ENCODE data around the gene TSHZ2. TPM values are rescaled to one million over a fixed set of nuclear protein-coding genes. Genes with fewer than 3 reads are reported as not detected.

TSHZ2 gene
- polyA plus RNA-seq, 1 donor from 2014 or later = 4.6 TPM

DNA sequence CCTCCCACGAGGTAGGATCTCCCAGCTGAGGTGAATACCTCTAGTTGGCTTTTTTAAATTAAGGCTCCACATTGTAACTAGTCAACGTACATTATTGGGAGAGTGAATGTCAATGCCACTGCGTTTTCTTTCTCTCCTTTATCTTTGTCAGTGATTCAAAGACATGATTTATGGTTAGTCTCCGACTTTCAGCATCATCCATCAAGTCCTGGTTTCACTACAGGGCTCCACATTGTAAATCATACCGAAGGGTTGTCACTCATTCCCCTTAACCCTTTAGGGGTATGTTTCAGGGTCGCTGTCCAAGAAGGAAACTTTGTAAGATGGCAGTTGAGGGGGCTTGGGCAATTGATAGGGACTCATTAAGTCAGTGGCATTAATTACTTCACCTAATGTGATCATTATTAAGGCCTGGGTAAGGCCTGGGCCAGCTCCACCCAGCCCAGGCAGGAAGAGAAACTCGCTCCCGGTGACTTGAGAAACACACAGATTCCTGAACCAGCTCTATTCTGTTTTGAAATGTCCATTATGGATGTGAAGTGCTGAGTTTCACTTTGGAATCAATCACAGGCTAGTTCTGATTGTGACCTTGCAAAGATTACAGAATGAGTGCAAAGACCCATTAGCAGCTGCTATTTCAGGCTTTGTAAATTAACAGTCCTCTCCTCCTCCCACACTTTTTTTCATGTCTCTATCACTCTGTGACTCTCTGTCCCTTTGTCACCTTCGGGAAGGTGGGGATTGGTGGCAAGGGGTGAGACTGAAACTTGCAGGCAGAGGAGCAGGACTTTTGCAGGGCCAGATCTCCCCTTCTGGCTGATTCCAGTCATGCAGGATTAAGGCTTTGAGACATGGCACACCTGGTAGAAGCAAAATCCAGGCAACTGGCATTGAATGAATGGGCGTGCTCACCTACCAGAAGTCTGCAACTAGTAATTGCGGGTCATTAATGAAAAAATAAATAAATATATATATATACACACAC is 222.4 kb downstream of the TSHZ2 start:
- Histone ChIP-seq H3K27ac (ENCODE audit: low read length) (no peak overlapping the region), H3F3A (ENCODE audit: insufficient read depth, low read length, poor library complexity, severe bottlenecking) (no peaks in the 10 kb centered on the region), H3K9ac (ENCODE audit: low read length) (no peak overlapping the region), H3K4me2 (ENCODE audit: low read length) (no peak overlapping the region), H2AFZ (ENCODE audit: low read depth, low read length) (no peak overlapping the region), H4K20me1 (ENCODE audit: insufficient read depth) (no peaks in the 10 kb centered on the region), H3K9me3 (ENCODE audit: low read length) (no peaks in the 10 kb centered on the region), H3K9me2 (ENCODE audit: insufficient read depth, low read length) (no peaks in the 10 kb centered on the region), H3K4me3 (ENCODE audit: low read length) (no peak overlapping the region), H3K79me2 (replicated peaks; ENCODE audit: insufficient read depth, low read length) (no peaks in the 10 kb centered on the region), H3K36me3 (ENCODE audit: insufficient read depth, low read length) (no peaks in the 10 kb centered on the region), H3K27me3 (ENCODE audit: insufficient read depth, low read depth, low read length) (no peaks in the 10 kb centered on the region)
- TF ChIP-seq SMC3 (conservative IDR thresholded peaks at IDR 0.05; ENCODE audit: poor library complexity) = no peak
- no peak for TF ChIP-seq MXI1 (conservative IDR thresholded peaks at IDR 0.05; ENCODE audit: poor library complexity, severe bottlenecking)
- TF ChIP-seq, protein P1, sequence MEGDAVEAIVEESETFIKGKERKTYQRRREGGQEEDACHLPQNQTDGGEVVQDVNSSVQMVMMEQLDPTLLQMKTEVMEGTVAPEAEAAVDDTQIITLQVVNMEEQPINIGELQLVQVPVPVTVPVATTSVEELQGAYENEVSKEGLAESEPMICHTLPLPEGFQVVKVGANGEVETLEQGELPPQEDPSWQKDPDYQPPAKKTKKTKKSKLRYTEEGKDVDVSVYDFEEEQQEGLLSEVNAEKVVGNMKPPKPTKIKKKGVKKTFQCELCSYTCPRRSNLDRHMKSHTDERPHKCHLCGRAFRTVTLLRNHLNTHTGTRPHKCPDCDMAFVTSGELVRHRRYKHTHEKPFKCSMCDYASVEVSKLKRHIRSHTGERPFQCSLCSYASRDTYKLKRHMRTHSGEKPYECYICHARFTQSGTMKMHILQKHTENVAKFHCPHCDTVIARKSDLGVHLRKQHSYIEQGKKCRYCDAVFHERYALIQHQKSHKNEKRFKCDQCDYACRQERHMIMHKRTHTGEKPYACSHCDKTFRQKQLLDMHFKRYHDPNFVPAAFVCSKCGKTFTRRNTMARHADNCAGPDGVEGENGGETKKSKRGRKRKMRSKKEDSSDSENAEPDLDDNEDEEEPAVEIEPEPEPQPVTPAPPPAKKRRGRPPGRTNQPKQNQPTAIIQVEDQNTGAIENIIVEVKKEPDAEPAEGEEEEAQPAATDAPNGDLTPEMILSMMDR (IDR thresholded peaks at IDR 0.05; ENCODE audit: poor library complexity, severe bottlenecking) = no peak
- no peak for TF ChIP-seq POLR2AphosphoS5 (IDR thresholded peaks at IDR 0.05)
- no peak for TF ChIP-seq EP300 (conservative IDR thresholded peaks at IDR 0.05; ENCODE audit: poor library complexity, severe bottlenecking)
- TF ChIP-seq, protein P2, sequence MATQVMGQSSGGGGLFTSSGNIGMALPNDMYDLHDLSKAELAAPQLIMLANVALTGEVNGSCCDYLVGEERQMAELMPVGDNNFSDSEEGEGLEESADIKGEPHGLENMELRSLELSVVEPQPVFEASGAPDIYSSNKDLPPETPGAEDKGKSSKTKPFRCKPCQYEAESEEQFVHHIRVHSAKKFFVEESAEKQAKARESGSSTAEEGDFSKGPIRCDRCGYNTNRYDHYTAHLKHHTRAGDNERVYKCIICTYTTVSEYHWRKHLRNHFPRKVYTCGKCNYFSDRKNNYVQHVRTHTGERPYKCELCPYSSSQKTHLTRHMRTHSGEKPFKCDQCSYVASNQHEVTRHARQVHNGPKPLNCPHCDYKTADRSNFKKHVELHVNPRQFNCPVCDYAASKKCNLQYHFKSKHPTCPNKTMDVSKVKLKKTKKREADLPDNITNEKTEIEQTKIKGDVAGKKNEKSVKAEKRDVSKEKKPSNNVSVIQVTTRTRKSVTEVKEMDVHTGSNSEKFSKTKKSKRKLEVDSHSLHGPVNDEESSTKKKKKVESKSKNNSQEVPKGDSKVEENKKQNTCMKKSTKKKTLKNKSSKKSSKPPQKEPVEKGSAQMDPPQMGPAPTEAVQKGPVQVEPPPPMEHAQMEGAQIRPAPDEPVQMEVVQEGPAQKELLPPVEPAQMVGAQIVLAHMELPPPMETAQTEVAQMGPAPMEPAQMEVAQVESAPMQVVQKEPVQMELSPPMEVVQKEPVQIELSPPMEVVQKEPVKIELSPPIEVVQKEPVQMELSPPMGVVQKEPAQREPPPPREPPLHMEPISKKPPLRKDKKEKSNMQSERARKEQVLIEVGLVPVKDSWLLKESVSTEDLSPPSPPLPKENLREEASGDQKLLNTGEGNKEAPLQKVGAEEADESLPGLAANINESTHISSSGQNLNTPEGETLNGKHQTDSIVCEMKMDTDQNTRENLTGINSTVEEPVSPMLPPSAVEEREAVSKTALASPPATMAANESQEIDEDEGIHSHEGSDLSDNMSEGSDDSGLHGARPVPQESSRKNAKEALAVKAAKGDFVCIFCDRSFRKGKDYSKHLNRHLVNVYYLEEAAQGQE (IDR thresholded peaks at IDR 0.05; ENCODE audit: borderline replicate concordance) = no peak
- TF ChIP-seq TAF1 (IDR thresholded peaks at IDR 0.05; ENCODE audit: low read depth) = no peak
- TF ChIP-seq RAD21 (conservative IDR thresholded peaks at IDR 0.05) = no peak
- TF ChIP-seq EZH2 (IDR thresholded peaks at IDR 0.05; ENCODE audit: borderline replicate concordance, insufficient read depth, low read length, poor library complexity, severe bottlenecking) = no peak

DNA sequence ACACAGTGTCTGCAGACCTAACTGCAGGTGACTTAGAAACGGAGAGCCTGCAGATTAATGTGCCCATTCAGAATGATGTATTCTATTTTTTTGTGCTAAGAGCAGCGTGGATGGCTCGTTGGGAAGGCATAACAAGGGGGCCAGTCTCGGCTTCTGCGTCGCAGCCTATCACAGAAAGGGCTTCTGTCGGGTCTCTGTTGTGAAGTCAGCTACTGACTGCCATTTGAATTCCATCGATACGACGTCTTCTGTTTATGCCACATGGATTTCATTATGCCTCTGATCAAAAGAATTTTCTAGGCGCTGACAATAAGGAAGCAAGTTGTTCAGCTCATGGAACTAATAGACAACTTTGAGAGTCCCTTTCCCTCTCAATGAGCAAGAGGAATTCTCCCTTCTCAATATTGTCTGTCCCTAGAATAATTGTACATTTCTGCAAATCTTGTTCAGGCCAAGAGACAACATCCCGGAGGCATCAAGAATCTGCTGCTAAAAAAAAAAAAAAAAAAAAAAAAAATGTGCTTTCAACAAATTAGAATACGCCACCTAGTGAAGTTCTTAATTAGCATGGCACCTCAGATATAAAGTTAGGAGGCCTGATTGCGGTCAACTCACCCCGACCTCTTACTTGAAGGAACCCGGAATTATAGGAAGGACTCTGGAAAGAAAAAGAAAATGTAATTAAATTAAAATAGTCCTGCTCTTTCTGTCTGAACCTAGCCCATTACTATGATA is 223.9 kb downstream of the TSHZ2 start:
- Histone ChIP-seq H3F3A (ENCODE audit: insufficient read depth, low read length, poor library complexity, severe bottlenecking) (no peaks in the 10 kb centered on the region), H3K27ac (ENCODE audit: low read length) (no peak overlapping the region), H3K4me3 (ENCODE audit: low read length) (no peak overlapping the region), H3K36me3 (ENCODE audit: insufficient read depth, low read length) (no peaks in the 10 kb centered on the region), H3K27me3 (ENCODE audit: insufficient read depth, low read depth, low read length) (no peaks in the 10 kb centered on the region), H3K9me3 (ENCODE audit: low read length) (no peaks in the 10 kb centered on the region), H3K79me2 (replicated peaks; ENCODE audit: insufficient read depth, low read length) (no peaks in the 10 kb centered on the region), H2AFZ (ENCODE audit: low read depth, low read length) (no peak overlapping the region), H4K20me1 (ENCODE audit: insufficient read depth) (no peaks in the 10 kb centered on the region), H3K4me2 (ENCODE audit: low read length) (no peak overlapping the region), H3K9ac (ENCODE audit: low read length) (no peak overlapping the region), H3K9me2 (ENCODE audit: insufficient read depth, low read length) (no peaks in the 10 kb centered on the region)
- TF ChIP-seq, protein P2 (IDR thresholded peaks at IDR 0.05; ENCODE audit: borderline replicate concordance) = no peak
- TF ChIP-seq EZH2 (IDR thresholded peaks at IDR 0.05; ENCODE audit: borderline replicate concordance, insufficient read depth, low read length, poor library complexity, severe bottlenecking) (no peak), MXI1 (conservative IDR thresholded peaks at IDR 0.05; ENCODE audit: poor library complexity, severe bottlenecking) (no peak)
